HCT116 (cell line): ENCODE data around the gene RGCC. TPM values are rescaled to one million over a fixed set of nuclear protein-coding genes. Genes with fewer than 3 reads are reported as not detected.

Source experiments
- ATAC-seq: fragments of 200-7000 bp; cut with Tn5 transposase; 2 replicates; pipeline ENCODE4 v1.9.1; 2020; ENCODE audit warnings: mild to moderate bottlenecking, moderate library complexity
- BruUV-seq: library from RNA; stranded (reverse); fragments of 400-500 nt; replicated peaks from 2 replicates; lab custom pipeline; 2021; lab: Mats Ljungman, UMichigan
- CTCF ChIA-PET: fragments of 300-600 bp; sonication (Branson Sonifier 250); formaldehyde crosslinking; loops from one replicate; lab custom pipeline; 2021; ENCODE audit warnings: antibody characterized with exemption; lab: Charles Lee
- POLR2A ChIA-PET: fragments of 300-600, 350-600 bp; sonication (Branson Sonifier 250); formaldehyde crosslinking; loops from one replicate; lab custom pipeline; 2021; ENCODE audit warnings: antibody characterized with exemption; lab: Charles Lee
- RAD21 ChIA-PET, 2 experiments: fragments of 300-600 bp; sonication (Branson Sonifier 250); formaldehyde crosslinking; loops; one replicate each; lab custom pipeline; 2023; ENCODE audit warnings: low total read pairs in 2 of 2; ENCODE audit not compliant: uncharacterized antibody in 2 of 2, unreplicated experiment in 2 of 2, low non-redundant PET in 1 of 2; lab: Charles Lee
- DNase-seq: peaks from one replicate; pipeline ENCODE4 v3.0.0-alpha.2; 2010; ENCODE audit warnings: low read depth, low spot score
- H2AFZ ChIP-seq: fragments of 200-600 bp; shearing (Covaris generic), sonication (generic); 2 replicates; pipeline ENCODE4 v1.6.1; 2017; ENCODE audit warnings: low read depth, mixed run types, mixed read lengths, antibody characterized with exemption, low read length; ENCODE audit not compliant: poor library complexity, severe bottlenecking
- H3K27ac ChIP-seq: 2 replicates; pipeline ENCODE4 v1.5.1; 2012; ENCODE audit warnings: low read depth, low read length
- H3K27me3 ChIP-seq: fragments of 200-600 bp; sonication (generic); 2 replicates; pipeline ENCODE4 v1.6.1; 2016; ENCODE audit warnings: mixed run types, low read length, mixed read lengths; ENCODE audit not compliant: insufficient read depth
- H3K36me3 ChIP-seq, 2 experiments: fragments of 200-500 bp in 1 of 2; fragments of 200-600 bp in 1 of 2; sonication (Bioruptor generic) in 1 of 2; sonication (generic) in 1 of 2; 2 replicates each; pipeline versions ENCODE4 v1.5.1 to v1.6.1; 2014 to 2016; ENCODE audit warnings: low read length in 2 of 2, inconsistent platforms in 1 of 2, mixed read lengths in 1 of 2, mixed run types in 1 of 2; ENCODE audit not compliant: insufficient read depth in 2 of 2, control insufficient read depth in 1 of 2
- H3K4me1 ChIP-seq, 2 experiments: fragments of 200-600 bp in 1 of 2; sonication (generic) in 1 of 2; 2 replicates each; pipeline versions ENCODE4 v1.5.1 to v1.6.1; 2012 to 2017; ENCODE audit warnings: low read length in 2 of 2, inconsistent platforms in 1 of 2, mild to moderate bottlenecking in 1 of 2, mixed read lengths in 1 of 2, mixed run types in 1 of 2, moderate library complexity in 1 of 2; ENCODE audit not compliant: insufficient read depth in 2 of 2, control insufficient read depth in 1 of 2
- H3K4me2 ChIP-seq: fragments of 200-600 bp; sonication (generic); 2 replicates; pipeline ENCODE4 v1.6.1; 2017; ENCODE audit warnings: mixed run types, low read length, mixed read lengths
- H3K4me3 ChIP-seq, 2 experiments: fragments of 200-600 bp in 1 of 2; sonication (generic) in 1 of 2; replicated peaks in 1 of 2; 2 replicates each; pipeline ENCODE4 v1.5.1; 2011 to 2016; ENCODE audit warnings: low read length in 2 of 2, control low read depth in 1 of 2, low read depth in 1 of 2, mild to moderate bottlenecking in 1 of 2, mixed read lengths in 1 of 2, mixed run types in 1 of 2
- H3K79me2 ChIP-seq: fragments of 200-600 bp; sonication (generic); 2 replicates; pipeline ENCODE4 v1.6.1; 2017; ENCODE audit warnings: mild to moderate bottlenecking, mixed run types, low read length, moderate library complexity, mixed read lengths; ENCODE audit not compliant: insufficient read depth
- H3K9ac ChIP-seq: fragments of 200-600 bp; sonication (generic); 2 replicates; pipeline ENCODE4 v1.6.1; 2016; ENCODE audit warnings: low read length, mixed read lengths
- H3K9me2 ChIP-seq: fragments of 200-600 bp; sonication (generic), shearing (Covaris generic); 2 replicates; pipeline ENCODE4 v1.6.1; 2017; ENCODE audit warnings: mixed run types, mild to moderate bottlenecking, moderate library complexity; ENCODE audit not compliant: insufficient read depth
- H3K9me3 ChIP-seq, 2 experiments: fragments of 200-500 bp in 1 of 2; fragments of 200-600 bp in 1 of 2; sonication (Bioruptor generic) in 1 of 2; sonication (generic) in 1 of 2; 2 replicates each; pipeline ENCODE4 v1.6.1; 2014 to 2017; ENCODE audit warnings: low read length in 2 of 2, mixed read lengths in 2 of 2, inconsistent platforms in 1 of 2, low read depth in 1 of 2, mild to moderate bottlenecking in 1 of 2, mixed run types in 1 of 2, moderate library complexity in 1 of 2; ENCODE audit not compliant: control insufficient read depth in 1 of 2, insufficient read depth in 1 of 2
- H4K20me1 ChIP-seq: fragments of 200-600 bp; sonication (generic), shearing (Covaris generic); 2 replicates; pipeline ENCODE4 v1.6.1; 2017; ENCODE audit warnings: mixed run types, mild to moderate bottlenecking, moderate library complexity; ENCODE audit not compliant: insufficient read depth
- CBX3 ChIP-seq: IDR thresholded peaks from 2 replicates; pipeline ENCODE4 v1.6.1; 2012; ENCODE audit warnings: low read depth
- CEBPB ChIP-seq: IDR thresholded peaks from 2 replicates; pipeline ENCODE4 v1.6.1; 2012; ENCODE audit warnings: low read depth
- ELF1 ChIP-seq: IDR thresholded peaks from 2 replicates; pipeline ENCODE4 v1.6.1; 2012; ENCODE audit warnings: low read depth, borderline replicate concordance
- EZH2 ChIP-seq: fragments of 200-600 bp; sonication (generic); IDR thresholded peaks from 2 replicates; pipeline ENCODE4 v1.6.1; 2017; ENCODE audit warnings: antibody characterized with exemption, mixed run types
- JUND ChIP-seq: IDR thresholded peaks from 2 replicates; pipeline ENCODE4 v1.6.1; 2012
- POLR2A ChIP-seq: IDR thresholded peaks from 2 replicates; pipeline ENCODE4 v1.7.0; 2011; ENCODE audit warnings: borderline replicate concordance; ENCODE audit not compliant: insufficient read depth, insufficient read length; ENCODE audit errors: extremely low read depth
- POLR2AphosphoS5 ChIP-seq: IDR thresholded peaks from 2 replicates; pipeline ENCODE4 v1.6.1; 2011; ENCODE audit warnings: mild to moderate bottlenecking, low read depth, low read length, moderate library complexity
- SIN3A ChIP-seq: IDR thresholded peaks from 2 replicates; pipeline ENCODE4 v1.6.1; 2012; ENCODE audit warnings: low read depth
- SP1 ChIP-seq: IDR thresholded peaks from 2 replicates; pipeline ENCODE4 v1.6.1; 2012; ENCODE audit warnings: low read depth
- SRF ChIP-seq: IDR thresholded peaks from 2 replicates; pipeline ENCODE4 v1.6.1; 2012; ENCODE audit warnings: low read depth
- TCF7L2 ChIP-seq: IDR thresholded peaks from 2 replicates; pipeline ENCODE4 v1.7.0; 2011; ENCODE audit warnings: borderline replicate concordance, inconsistent platforms; ENCODE audit not compliant: insufficient read depth, insufficient read length; ENCODE audit errors: extremely low read depth
- YY1 ChIP-seq: IDR thresholded peaks from 2 replicates; pipeline ENCODE4 v1.6.1; 2011; ENCODE audit warnings: low read length, low read depth, moderate library complexity, mild to moderate bottlenecking; ENCODE audit not compliant: insufficient replicate concordance; ENCODE audit errors: extremely low read depth
- intact Hi-C: fragments of 100-400 bp; cut with micrococcal nuclease; formaldehyde crosslinking; loops from 2 replicates; pipeline ENCODE4 v1.10.0; 2022
- total RNA-seq: library from RNA; stranded (reverse); gene quantifications from one replicate; pipeline ENCODE4 v1.2.1, GENCODE V29; 2021; ENCODE audit not compliant: unreplicated experiment
- TF ChIP-seq, protein P1 (sequence below): IDR thresholded peaks from 2 replicates; pipeline ENCODE4 v1.6.1; 2012
- TF ChIP-seq, protein P2 (sequence below): IDR thresholded peaks from 2 replicates; pipeline ENCODE4 v1.6.1; 2011; ENCODE audit warnings: mild to moderate bottlenecking, low read length, moderate library complexity; ENCODE audit not compliant: insufficient replicate concordance; ENCODE audit errors: extremely low read depth

RGCC gene
- total RNA-seq, 1 experiment from 2014 or later: 3.2 TPM

GRCh38 chr13:41487222-41487621, 29.9 kb downstream of the RGCC start:
- TF ChIP-seq YY1 (no peak), JUND (no peak), POLR2A (no peak), SRF (no peak)
- TF ChIP-seq, protein P1, sequence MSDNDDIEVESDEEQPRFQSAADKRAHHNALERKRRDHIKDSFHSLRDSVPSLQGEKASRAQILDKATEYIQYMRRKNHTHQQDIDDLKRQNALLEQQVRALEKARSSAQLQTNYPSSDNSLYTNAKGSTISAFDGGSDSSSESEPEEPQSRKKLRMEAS: no peak
- Histone ChIP-seq H3K9ac (no peak overlapping the region), H3K4me2 (no peak overlapping the region), H2AFZ (no peak overlapping the region), H3K4me1 (no peaks in the 10 kb centered on the region), H3K4me3 (no peak overlapping the region), H3K36me3 (no peaks in the 10 kb centered on the region), H3K9me3 (no peaks in the 10 kb centered on the region), H3K27ac (no peak overlapping the region), H3K27me3 (no peaks in the 10 kb centered on the region), H3K79me2 (no peaks in the 10 kb centered on the region), H3K9me2 (no peaks in the 10 kb centered on the region), H4K20me1 (no peaks in the 10 kb centered on the region)
- RAD21 ChIA-PET: no interaction called here
- no peak for DNase-seq
- CTCF ChIA-PET: no interaction called here
- no peak for ATAC-seq
- intact Hi-C loops: no loop called here
- BruUV-seq: no TSS peak
- POLR2A ChIA-PET: no interaction called here

- Histone ChIP-seq H3K27me3 (no peaks in the 10 kb centered on the region), H2AFZ (no peak overlapping the region), H4K20me1 (no peaks in the 10 kb centered on the region), H3K4me3 (no peak overlapping the region), H3K4me1 (no peaks in the 10 kb centered on the region), H3K79me2 (no peaks in the 10 kb centered on the region), H3K9ac (no peak overlapping the region), H3K4me2 (no peak overlapping the region), H3K9me2 (no peaks in the 10 kb centered on the region), H3K9me3 (no peaks in the 10 kb centered on the region), H3K27ac (no peak overlapping the region), H3K36me3 (no peaks in the 10 kb centered on the region)
- ChIA-PET CTCF (no interaction called here), POLR2A (no interaction called here), RAD21 (no interaction called here)
- TF ChIP-seq SIN3A (no peak), ELF1 (no peak), CEBPB (no peak), EZH2 (no peak), CBX3 (no peak), POLR2AphosphoS5 (no peak), POLR2A (no peak), YY1 (no peak), SP1 (no peak), TCF7L2 (no peak), JUND (no peak)
- TF ChIP-seq, protein P2, sequence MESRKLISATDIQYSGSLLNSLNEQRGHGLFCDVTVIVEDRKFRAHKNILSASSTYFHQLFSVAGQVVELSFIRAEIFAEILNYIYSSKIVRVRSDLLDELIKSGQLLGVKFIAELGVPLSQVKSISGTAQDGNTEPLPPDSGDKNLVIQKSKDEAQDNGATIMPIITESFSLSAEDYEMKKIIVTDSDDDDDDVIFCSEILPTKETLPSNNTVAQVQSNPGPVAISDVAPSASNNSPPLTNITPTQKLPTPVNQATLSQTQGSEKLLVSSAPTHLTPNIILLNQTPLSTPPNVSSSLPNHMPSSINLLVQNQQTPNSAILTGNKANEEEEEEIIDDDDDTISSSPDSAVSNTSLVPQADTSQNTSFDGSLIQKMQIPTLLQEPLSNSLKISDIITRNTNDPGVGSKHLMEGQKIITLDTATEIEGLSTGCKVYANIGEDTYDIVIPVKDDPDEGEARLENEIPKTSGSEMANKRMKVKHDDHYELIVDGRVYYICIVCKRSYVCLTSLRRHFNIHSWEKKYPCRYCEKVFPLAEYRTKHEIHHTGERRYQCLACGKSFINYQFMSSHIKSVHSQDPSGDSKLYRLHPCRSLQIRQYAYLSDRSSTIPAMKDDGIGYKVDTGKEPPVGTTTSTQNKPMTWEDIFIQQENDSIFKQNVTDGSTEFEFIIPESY: no peak
- BruUV-seq: no TSS peak
- ATAC-seq (no peak), DNase-seq (no peak)
- intact Hi-C loops: no loop called here
Measured at GRCh38 chr13:41488124-41488523, 30.8 kb downstream of the RGCC start.
